ENCODE data around the gene TMTC4. TPM values are rescaled to one million over a fixed set of nuclear protein-coding genes. Genes with fewer than 3 reads are reported as not detected.

TMTC4 gene
- polyA plus RNA-seq, 1 donor from 2014 or later, result 123 TPM

- no peak overlapping the region for H2AFZ ChIP-seq (ENCODE audit: low read depth, low read length)
- TF ChIP-seq TAF1 (IDR thresholded peaks at IDR 0.05; ENCODE audit: low read depth), result no peak
- TF ChIP-seq REST (IDR thresholded peaks at IDR 0.05; ENCODE audit: borderline replicate concordance), result no peak
- TF ChIP-seq SMC3 (conservative IDR thresholded peaks at IDR 0.05; ENCODE audit: poor library complexity), result no peak
- no peak for TF ChIP-seq MXI1 (conservative IDR thresholded peaks at IDR 0.05; ENCODE audit: poor library complexity, severe bottlenecking)
- TF ChIP-seq CTCF (IDR thresholded peaks at IDR 0.05; ENCODE audit: poor library complexity, severe bottlenecking), result no peak
- no peak for TF ChIP-seq RAD21 (conservative IDR thresholded peaks at IDR 0.05)
- TF ChIP-seq EZH2 (IDR thresholded peaks at IDR 0.05; ENCODE audit: borderline replicate concordance, insufficient read depth, low read length, poor library complexity, severe bottlenecking), result no peak
- H3K79me2 ChIP-seq (replicated peaks; ENCODE audit: insufficient read depth, low read length), result no peaks in the 10 kb centered on the region
- H3K9me2 ChIP-seq (ENCODE audit: insufficient read depth, low read length), result no peaks in the 10 kb centered on the region
- H3K36me3 ChIP-seq (ENCODE audit: insufficient read depth, low read length), result no peaks in the 10 kb centered on the region
- no peak overlapping the region for H3K4me3 ChIP-seq (ENCODE audit: low read length)
- H3K27me3 ChIP-seq (ENCODE audit: insufficient read depth, low read depth, low read length), result no peaks in the 10 kb centered on the region
- no peak overlapping the region for H3K9ac ChIP-seq (ENCODE audit: low read length)
- no peaks in the 10 kb centered on the region for H3K9me3 ChIP-seq (ENCODE audit: low read length)
- H3F3A ChIP-seq (ENCODE audit: insufficient read depth, low read length, poor library complexity, severe bottlenecking), result no peaks in the 10 kb centered on the region
- no peaks in the 10 kb centered on the region for H4K20me1 ChIP-seq (ENCODE audit: insufficient read depth)
- no peak overlapping the region for H3K27ac ChIP-seq (ENCODE audit: low read length)
- H3K4me2 ChIP-seq (ENCODE audit: low read length), result no peak overlapping the region
Observed at GRCh38 chr13:100596516-100596915, 78.1 kb downstream of the TMTC4 start.

GRCh38 chr13:100594731-100595130 lies 79.9 kb downstream of the TMTC4 start:
- TF ChIP-seq EZH2 (IDR thresholded peaks at IDR 0.05; ENCODE audit: borderline replicate concordance, insufficient read depth, low read length, poor library complexity, severe bottlenecking) (no peak), POLR2AphosphoS5 (IDR thresholded peaks at IDR 0.05) (no peak), TAF1 (IDR thresholded peaks at IDR 0.05; ENCODE audit: low read depth) (no peak), REST (IDR thresholded peaks at IDR 0.05; ENCODE audit: borderline replicate concordance) (no peak), SMC3 (conservative IDR thresholded peaks at IDR 0.05; ENCODE audit: poor library complexity) (no peak), CTCF (IDR thresholded peaks at IDR 0.05; ENCODE audit: poor library complexity, severe bottlenecking) (no peak)
- no peaks in the 10 kb centered on the region for H3K9me3 ChIP-seq (ENCODE audit: low read length)
- H3K27ac ChIP-seq (ENCODE audit: low read length), result no peak overlapping the region
- no peaks in the 10 kb centered on the region for H3K27me3 ChIP-seq (ENCODE audit: insufficient read depth, low read depth, low read length)
- no peak overlapping the region for H3K4me3 ChIP-seq (ENCODE audit: low read length)
- H3K9me2 ChIP-seq (ENCODE audit: insufficient read depth, low read length), result no peaks in the 10 kb centered on the region
- no peaks in the 10 kb centered on the region for H3K79me2 ChIP-seq (replicated peaks; ENCODE audit: insufficient read depth, low read length)
- no peaks in the 10 kb centered on the region for H3K36me3 ChIP-seq (ENCODE audit: insufficient read depth, low read length)
- no peak overlapping the region for H2AFZ ChIP-seq (ENCODE audit: low read depth, low read length)
- H4K20me1 ChIP-seq (ENCODE audit: insufficient read depth), result no peaks in the 10 kb centered on the region
- H3K4me2 ChIP-seq (ENCODE audit: low read length), result no peak overlapping the region
- no peak overlapping the region for H3K9ac ChIP-seq (ENCODE audit: low read length)
- H3F3A ChIP-seq (ENCODE audit: insufficient read depth, low read length, poor library complexity, severe bottlenecking), result no peaks in the 10 kb centered on the region
